ENCODE data around the gene SHFL.

DNA sequence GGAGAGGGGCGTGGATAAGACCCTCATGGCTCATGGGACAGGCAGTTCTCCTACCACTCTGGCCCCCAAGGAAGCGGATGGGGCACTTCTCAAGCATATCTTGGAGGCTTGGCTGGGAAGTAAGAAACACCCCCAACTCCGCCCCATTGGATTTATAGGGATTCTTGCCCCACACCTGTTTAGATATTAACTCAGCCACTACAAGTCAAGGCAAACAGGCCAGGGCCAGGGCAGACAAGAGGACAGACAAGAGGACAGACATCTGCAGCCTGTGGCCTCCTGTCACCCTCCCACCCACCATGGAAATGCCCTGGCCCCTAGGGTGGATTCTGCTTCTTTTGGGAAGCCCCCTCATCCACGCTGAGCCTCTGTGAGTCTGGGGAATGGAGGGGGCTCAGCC lies 48.8 kb upstream of the SHFL start:
- TF ChIP-seq, protein P1, sequence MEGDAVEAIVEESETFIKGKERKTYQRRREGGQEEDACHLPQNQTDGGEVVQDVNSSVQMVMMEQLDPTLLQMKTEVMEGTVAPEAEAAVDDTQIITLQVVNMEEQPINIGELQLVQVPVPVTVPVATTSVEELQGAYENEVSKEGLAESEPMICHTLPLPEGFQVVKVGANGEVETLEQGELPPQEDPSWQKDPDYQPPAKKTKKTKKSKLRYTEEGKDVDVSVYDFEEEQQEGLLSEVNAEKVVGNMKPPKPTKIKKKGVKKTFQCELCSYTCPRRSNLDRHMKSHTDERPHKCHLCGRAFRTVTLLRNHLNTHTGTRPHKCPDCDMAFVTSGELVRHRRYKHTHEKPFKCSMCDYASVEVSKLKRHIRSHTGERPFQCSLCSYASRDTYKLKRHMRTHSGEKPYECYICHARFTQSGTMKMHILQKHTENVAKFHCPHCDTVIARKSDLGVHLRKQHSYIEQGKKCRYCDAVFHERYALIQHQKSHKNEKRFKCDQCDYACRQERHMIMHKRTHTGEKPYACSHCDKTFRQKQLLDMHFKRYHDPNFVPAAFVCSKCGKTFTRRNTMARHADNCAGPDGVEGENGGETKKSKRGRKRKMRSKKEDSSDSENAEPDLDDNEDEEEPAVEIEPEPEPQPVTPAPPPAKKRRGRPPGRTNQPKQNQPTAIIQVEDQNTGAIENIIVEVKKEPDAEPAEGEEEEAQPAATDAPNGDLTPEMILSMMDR (IDR thresholded peaks at IDR 0.05): no peak
- no peak for TF ChIP-seq EP300 (IDR thresholded peaks at IDR 0.05)
